Neural progenitor cell (in vitro differentiated cells): ENCODE data around the gene ZNF441.

ENCODE experiments used
- CTCF ChIP-seq: fragments of 200-600 bp; sonication (generic); IDR thresholded peaks from 2 replicates; pipeline ENCODE4 v1.5.1; 2017; ENCODE audit warnings: antibody characterized with exemption, mild to moderate bottlenecking
- EZH2 ChIP-seq: fragments of 200-600 bp; sonication (generic); IDR thresholded peaks from 2 replicates; pipeline ENCODE4 v1.6.1; 2017; ENCODE audit warnings: antibody characterized with exemption, mild to moderate bottlenecking, moderate library complexity

- no peak for TF ChIP-seq EZH2
- TF ChIP-seq CTCF: no peak
Measured at GRCh38 chr19:11780431-11781020, 13.7 kb downstream of the ZNF441 start.
